Activated CD4-positive, alpha-beta T cell treated with anti-CD3 and anti-CD28 coated beads, Interleukin-10, Interleukin-2, amounts not matched to agents 100 ng/mL and 50 ng/mL, durations not matched to agents 16 hours and 8 hours (primary cell): ENCODE data around the gene WFIKKN1.

Experiments
- DNase-seq: peaks from one replicate; pipeline ENCODE4 v3.0.0-alpha.2; 2020

The WFIKKN1 gene

DNA sequence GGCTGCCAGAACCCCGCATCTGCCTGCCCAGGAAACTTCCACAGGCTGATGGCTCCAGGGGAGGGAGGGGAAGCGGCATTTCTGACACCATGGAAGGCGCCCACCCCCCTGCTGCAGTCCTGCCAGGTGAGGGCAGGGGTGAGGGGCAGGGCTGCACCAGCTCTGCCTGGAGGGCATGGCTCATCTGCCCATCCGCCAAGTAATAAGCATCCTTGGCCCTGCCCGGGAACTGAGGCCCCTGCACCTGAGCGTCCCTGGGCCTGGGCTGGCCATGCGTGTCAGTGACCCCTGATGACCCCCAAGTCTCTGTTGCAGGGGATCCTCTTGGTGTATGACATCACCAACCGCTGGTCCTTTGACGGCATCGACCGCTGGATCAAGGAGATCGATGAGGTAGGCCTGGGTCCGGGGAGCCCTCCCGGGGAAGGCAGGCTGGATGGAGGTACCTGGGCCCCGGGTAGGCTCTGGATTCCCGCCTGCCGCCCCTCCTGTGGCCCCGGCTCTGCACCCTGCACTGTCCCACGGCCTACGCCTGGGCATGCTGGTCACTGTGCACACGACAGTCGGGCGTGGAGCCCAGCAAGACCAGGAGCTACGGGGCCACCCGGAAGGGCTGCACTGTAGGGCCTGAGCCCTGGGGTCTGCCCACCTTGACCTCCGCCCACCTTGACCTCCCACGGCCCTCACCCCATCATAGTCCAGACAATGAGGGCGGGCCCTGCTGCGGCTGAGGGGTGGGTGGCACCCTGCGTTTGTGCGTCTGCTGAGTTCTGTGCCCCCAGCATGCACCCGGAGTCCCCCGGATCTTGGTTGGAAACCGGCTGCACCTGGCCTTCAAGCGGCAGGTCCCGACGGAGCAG lies 5.4 kb upstream of the WFIKKN1 start:
- no peak for DNase-seq

DNA sequence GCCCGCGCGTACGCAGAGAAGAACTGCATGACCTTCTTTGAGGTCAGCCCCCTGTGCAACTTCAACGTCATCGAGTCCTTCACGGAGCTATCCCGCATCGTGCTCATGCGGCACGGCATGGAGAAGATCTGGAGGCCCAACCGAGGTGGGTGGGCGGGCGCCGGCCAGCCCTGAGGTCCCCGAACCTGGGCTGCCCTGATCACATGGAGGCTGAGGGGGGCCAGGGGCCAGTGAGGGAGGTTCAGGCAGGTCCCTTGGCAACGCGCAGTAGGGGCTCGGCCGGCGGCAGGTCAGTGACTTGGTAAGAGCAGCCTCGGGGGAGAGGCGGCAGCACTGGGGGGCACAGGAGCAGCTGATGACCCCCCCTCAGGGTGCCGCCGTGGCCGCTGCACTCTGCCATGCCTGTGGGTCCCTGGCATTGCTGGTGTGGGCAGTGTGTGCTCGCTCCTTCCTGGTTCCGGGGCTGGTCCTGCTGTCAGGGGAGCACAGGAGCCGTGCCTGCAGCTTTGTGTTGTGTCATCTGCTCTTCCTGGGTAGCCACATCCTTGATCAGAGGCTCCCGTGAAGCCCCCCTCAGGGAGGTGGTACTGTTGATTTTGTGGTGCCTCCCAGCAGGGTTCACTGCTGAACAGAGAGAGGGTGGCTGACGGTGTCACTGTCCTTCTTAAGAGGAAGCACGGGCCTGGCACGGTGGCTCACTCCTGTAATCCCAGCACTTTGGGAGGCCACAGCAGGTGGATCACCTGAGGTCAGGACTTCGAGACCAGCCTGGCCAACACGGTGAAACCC lies 4.6 kb upstream of the WFIKKN1 start:
- DNase-seq: no peak

DNA sequence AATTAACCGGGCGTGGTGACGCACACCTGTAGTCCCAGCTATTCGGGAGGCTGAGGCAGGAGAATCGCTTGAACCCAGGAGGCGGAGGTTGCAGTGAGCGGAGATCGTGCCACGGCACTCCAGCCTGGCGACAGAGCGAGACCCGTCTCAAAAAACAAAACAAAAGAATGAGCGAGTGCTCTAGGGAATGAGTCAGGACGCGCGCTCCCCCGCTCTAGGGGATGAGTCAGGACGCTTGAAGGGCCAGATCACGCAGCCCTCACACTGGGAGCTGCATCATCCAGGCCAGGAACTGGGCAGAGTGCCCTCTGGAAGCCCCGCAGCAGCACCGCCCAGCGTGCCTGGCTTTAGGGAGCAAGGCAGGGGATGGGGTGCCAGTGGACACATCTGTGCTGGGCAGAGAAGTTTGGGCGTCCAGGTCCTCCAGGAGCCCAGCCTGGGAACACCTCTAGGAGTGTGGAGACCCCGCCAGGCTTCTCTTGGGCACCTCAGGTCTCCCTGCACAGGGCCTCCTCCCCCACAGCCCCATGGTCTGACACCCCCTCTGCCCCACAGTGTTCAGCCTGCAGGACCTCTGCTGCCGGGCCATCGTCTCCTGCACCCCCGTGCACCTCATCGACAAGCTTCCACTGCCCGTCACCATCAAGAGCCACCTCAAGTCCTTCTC lies 3.9 kb upstream of the WFIKKN1 start:
- no peak for DNase-seq

DNA sequence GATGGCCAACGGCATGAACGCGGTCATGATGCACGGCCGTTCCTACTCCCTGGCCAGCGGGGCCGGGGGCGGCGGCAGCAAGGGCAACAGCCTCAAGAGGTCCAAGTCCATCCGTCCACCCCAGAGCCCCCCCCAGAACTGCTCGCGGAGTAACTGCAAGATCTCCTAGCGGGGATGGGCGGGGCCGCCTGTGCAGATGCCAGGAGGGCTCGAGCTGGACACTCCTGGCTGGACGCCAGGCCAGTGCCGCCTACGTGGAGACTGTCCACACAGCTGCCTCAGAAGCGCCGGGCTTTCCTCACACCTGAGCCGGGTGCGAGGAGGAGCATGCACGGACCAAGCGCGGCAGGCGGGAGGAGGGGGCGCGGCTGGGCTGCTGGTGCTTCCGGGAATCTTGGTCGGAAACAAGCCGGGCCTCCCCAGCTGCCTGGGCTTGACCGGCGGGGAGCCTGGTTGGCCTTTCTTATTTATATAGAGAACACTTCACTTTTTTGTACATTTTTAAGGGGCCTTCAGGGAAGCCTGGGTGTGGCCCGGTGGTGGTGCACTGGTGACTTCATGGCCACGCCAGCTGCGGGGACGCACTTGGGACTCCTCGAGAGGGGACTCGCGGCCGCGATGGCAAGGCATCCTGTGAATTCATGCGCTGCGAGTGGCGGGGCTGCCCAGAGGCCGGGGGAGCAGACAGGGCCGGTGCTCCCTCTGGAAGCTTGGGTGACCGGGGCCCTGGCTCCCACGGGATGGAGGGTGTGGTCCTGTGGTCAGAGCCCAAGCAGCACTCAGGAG lies 3.1 kb upstream of the WFIKKN1 start:
- DNase-seq: no peak

DNA sequence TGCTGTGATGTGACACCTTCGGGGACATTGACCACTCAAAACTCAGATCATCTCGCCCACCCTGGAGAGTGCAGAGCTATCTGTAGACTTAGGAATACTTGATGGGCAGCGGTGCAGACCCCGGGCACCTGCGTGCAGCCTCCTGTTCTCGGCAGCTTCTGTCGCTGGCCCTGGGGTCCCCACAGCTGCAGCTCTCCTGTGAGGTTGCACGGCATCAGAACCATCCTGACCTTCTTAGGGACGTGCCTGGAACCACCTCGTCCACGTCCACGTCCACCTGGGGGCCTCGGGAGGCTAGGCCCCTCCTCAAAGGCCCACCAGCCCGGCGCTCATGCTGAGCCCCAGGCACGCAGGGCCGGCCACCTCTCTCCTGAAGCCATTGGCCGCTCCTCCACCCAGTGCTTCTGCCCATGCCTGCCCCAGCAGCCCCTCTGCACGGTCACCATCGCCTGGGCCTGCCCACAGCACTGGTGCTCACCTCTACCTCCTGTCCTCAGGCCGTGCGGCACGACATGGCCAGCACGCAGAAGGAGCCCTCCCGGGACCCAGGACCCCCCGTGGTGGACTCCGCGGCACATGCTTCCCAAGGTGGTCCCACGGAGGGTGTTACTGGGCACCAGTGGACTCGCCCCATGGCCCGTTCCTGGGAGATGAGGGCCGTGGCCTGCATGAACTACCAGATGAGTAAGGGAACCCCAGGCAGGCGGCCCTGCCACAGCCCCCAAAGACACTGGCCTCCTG lies 2.3 kb upstream of the WFIKKN1 start:
- no peak for DNase-seq

DNA sequence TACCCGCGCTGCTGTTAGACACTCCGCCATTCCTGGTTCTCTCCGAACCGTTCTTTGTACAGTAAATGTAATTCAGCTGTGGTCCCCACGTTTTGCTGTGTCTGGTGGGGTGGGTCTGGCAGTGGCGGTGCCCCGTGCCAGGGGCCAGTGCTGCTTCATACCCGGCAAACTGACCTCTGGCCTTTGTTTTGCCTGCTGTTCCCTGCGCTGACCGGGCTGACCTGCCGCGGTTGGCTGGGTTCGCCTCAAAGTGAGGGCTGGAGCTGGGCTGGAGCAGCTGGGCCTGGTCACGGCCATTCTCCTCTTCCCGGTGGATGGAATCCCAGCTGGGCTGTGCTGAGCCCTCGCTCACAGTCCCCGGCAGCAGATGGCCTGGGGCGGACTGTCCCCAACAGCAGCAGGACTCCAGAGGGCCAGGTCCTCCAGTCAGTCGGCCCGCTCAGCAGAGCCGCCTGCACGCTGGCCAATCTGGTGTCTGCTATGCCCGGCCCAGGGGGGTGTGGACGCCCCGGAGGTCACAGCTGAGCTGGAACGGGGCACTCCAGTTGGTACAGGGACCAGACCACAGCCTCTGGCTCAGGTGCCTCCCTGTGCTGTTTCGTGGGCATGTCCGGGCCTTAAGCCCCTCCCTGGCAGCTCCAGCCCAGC lies 1.5 kb upstream of the WFIKKN1 start:
- no peak for DNase-seq

DNA sequence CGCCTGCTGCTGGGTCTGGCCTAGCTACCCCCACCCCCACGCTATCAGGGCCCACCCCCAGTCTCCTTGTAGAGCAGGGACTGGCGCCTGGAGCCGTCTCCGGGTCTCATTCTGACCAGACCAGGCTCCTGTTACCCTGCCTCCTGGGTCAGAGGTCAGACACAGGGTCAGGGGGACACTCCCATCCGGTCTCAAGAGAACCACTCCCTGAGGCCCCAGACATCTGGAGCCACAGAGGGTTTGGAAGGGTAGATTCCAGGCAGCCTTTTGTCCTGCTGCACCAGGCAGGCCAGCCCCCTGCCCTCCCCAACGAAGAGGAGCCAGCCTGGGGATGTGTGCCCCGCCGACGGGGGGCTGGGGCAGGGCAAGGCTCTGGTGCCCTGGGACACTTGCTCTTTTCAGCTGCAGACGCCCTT lies 944 bp upstream of the WFIKKN1 start:
- DNase-seq: no peak

DNA sequence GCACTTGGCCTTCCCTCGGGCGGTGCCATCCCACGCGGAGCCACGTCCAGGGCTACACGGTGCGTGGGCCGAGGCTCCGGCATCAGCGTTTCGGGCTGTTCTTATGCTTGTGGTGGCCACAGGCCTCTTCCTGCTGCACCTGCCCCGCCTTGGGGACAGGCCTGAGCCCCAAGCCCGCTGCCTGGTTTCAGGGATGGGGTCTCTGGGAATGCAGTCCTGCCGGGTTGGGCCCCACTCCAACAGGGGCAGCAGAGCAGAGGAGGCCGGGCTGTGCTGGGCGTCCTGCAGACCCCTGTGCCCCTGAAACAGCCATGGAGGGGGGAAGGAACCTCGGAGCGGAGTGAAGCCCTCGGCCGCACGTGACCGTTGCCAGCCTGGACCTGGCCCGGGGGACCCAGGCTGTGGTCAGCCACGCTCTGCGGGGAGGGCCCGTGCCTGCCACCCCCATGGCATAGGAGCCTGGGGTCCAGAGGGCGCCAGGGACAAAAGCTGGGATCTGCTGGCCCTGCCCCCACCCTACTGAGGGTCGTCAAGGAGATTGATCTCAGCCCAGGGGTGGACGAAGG lies 453 bp upstream of the WFIKKN1 start:
- DNase-seq: no peak

DNA sequence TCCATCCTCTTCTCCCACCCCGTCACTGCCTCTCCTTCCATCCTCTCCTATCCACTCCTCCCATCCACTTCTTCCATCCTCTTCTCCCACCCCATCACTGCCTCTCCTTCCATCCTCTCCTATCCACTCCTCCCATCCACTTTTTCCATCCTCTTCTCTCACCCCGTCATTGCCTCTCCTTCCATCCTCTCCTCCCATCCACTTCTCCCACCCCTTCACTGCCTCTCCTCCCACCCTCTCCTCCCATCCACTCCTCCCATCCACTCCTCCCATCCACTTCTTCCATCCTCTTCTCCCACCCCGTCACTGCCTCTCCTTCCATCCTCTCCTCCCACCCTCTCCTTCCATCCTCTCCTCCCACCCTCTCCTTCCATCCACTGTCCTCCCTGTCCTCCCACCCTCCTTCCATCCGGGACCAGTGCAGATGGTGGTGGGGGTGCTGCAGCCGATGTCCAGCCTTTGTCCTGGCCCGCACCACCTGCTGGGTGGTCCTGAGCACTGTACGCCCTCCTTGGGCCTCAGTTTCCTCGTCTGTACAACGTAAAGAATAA lies 1.1 kb downstream of the WFIKKN1 start:
- DNase-seq: no peak

DNA sequence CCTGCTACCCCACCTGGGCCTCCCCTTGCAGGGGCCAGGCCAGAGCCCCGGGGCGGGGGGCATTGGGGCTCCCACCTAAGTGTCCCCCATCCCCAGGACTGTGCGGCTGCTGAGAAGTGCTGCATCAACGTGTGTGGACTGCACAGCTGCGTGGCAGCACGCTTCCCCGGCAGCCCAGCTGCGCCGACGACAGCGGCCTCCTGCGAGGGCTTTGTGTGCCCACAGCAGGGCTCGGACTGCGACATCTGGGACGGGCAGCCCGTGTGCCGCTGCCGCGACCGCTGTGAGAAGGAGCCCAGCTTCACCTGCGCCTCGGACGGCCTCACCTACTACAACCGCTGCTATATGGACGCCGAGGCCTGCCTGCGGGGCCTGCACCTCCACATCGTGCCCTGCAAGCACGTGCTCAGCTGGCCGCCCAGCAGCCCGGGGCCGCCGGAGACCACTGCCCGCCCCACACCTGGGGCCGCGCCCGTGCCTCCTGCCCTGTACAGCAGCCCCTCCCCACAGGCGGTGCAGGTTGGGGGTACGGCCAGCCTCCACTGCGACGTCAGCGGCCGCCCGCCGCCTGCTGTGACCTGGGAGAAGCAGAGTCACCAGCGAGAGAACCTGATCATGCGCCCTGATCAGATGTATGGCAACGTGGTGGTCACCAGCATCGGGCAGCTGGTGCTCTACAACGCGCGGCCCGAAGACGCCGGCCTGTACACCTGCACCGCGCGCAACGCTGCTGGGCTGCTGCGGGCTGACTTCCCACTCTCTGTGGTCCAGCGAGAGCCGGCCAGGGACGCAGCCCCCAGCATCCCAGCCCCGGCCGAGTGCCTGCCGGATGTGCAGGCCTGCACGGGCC lies 1.9 kb downstream of the WFIKKN1 start:
- no peak for DNase-seq

DNA sequence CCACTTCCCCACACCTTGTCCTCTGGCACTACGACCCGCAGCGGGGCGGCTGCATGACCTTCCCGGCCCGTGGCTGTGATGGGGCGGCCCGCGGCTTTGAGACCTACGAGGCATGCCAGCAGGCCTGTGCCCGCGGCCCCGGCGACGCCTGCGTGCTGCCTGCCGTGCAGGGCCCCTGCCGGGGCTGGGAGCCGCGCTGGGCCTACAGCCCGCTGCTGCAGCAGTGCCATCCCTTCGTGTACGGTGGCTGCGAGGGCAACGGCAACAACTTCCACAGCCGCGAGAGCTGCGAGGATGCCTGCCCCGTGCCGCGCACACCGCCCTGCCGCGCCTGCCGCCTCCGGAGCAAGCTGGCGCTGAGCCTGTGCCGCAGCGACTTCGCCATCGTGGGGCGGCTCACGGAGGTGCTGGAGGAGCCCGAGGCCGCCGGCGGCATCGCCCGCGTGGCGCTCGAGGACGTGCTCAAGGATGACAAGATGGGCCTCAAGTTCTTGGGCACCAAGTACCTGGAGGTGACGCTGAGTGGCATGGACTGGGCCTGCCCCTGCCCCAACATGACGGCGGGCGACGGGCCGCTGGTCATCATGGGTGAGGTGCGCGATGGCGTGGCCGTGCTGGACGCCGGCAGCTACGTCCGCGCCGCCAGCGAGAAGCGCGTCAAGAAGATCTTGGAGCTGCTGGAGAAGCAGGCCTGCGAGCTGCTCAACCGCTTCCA lies 2.7 kb downstream of the WFIKKN1 start:
- no peak for DNase-seq

DNA sequence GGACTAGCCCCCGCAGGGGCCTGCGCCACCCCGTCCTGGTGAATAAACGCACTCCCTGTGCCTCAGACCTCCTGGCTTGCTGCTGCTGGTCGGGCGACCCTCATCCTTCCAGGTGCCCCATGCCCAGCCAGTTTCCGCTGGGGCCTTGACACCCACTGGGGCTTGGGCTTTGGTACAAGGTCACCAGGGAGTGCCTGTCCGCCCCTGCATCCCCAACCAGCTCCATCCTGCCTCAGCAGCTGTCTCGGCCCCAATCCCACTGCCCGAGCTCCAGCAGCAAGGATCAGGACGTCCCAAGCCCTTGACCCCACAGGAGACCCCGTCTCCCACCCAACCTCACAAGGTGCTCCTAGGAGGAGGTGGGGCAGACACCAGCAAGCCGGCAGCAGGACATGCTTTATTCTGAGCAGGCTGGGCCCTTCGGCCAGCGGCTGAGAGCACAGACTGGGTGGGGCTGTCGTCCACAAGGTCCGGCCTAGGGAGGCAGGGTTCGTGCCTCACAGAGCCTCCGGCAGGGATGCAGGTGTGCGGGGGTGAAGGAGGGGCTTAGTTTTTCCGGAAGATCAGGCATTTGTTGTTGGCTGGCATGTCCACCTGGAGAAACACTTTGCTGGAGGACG lies 3.4 kb downstream of the WFIKKN1 start:
- DNase-seq: no peak

DNA sequence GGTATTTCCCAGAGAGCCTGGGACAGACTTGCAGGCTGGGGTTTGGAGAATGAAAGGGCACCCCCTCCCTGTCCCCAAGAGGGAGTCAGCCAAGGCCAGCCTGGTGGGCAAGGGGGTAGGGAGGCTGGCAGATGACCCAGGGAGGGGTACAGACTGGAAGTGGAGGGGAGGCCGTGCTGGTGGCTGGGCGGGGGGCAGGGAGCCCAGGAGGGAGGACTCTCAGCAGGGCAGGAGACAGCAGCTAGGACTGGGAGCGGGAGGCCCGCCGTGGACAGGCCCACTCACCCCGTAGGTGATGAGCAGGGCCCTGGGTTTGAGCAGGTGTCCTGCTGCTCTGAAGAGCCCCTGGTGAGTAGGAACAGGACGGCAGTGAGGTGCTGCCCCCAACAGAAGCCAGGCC lies 4.2 kb downstream of the WFIKKN1 start:
- DNase-seq: no peak

DNA sequence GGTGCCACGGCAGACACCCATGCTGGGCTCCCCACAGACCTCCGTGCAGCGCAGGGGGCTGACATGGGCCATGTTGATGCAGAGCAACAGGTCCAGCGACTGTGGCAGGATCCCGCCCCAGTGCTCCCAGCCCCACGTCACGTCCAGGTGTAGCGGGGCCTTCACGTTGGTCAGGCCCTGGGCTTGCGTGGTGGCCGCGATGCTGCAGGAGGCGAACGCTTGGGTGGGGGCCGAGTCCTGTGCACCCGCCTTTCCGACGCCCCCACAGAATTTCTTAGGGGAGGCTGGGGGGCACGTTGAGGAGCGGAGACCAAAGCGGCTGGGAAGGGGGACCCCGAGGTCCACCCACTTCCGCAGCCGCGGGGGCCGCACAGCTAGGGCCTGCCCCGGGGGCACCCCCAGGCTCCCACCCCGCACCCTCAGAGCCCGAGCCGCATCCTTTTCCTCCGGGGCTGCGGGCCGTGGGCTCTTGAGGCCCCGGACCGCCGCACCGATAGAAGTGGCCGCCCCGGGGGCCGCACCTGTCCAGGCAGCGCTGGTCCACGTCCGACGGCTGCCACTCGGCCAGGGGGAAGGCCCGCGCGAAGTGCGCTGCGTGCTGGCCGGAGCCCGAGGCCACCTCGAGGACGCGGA lies 4.9 kb downstream of the WFIKKN1 start:
- DNase-seq: peak; percentile 26

DNA sequence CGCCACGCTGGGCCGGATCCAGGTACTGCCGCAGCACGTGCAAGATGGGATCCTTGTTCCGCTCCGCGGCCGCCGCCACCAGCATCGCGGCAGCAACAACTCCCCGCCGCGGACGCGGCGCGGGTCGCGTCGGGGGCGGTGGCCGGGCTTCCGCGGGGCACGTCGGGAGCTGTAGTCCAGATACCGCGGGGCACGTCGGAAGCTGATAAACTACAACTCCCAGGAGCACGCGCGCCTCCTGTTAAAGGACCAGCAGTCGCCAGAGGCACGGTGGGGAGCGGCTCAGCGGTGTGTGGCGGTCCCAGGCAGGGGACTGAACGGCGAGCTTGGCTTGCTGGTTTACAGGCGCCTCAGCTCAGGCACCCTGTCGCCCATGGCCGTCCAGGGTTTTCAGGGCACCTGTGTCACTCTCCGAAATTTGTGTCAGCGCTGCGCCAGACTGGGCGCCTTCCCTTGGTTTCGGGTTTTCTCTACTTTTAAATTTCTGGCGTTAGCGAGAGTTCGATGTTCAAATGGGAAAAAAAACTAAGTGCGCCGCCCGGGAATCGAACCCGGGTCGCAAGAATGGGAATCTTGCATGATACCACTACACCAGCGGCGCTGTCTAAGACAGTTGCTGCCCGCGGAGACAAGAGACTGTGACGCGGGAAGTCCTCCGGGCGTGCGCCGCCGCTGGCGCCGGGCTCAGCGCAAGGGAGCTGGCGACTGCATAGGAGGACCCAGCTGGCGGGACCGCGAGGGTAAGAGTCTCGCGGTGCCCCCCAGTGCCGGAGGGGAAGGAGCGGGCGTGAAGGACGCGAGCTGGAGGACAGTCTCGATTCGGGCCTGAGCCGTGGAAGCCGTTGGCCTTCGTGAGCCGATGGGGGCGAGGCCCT lies 5.7 kb downstream of the WFIKKN1 start, which contains the start of gene METTL26:
Gene METTL26, minus strand, starts transcription at position 100 of the 875 bp plus-strand sequence. Its CDS starts 15 bp downstream, at position 85.
- peak; percentile 97 for DNase-seq

DNA sequence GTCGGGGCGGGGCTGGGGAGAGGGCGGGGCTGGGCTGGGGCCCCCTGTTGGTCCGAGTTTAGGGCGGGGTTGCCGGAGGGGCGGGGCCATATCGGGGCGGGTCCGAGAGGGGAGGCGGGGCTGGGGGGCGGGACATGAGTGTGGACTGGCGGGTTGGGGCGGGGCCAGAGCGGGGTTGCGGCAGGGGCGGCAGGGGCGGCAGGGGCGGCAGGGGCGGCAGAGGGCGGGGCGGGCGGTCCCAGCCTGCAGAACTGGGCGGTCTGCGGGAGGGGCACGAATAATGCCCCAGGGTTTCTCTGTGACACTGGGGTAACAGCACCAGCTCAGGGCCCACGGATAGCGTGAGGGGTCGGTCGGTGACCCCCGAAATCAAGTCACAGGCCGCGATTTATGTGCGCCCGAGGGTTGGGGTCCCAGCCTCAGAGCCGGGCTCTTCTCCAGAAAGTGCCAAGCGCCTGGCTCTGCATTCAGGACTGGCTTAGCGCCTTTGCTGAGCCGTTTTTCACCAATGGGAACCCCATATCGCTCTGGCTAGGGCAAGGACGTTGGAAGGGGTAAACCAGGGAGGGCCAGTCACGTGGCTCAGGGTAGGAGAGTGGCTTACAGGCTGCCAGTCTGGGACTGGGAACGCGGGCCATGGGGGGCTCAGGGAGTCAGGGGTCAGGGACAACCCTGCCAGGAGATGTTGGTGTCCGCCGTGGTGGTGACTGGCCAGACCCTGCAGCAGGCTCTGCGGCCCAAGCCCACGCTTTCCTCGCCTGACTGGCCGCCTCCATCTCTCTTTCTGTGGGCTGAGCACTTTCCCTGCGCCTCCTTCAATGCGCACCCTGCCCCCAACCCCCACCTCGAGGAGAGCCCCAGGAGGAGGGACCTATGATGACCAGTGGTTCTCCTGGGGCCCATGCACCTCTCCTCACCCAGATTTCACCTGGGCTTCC lies 6.6 kb downstream of the WFIKKN1 start:
- peak; percentile 94 for DNase-seq
